Endothelial cell of umbilical vein (primary cell): ENCODE data around the gene ARL8A. TPM values are rescaled to one million over a fixed set of nuclear protein-coding genes. Genes with fewer than 3 reads are reported as not detected.

Experiments used
- BruUV-seq: library from RNA; stranded (reverse); fragments of 400-500 nt; replicated peaks from 2 replicates; lab custom pipeline; 2021; lab: Mats Ljungman, UMichigan
- CTCF ChIA-PET: fragments of 300-600, 350-600 bp; sonication (Branson Sonifier 250); formaldehyde crosslinking; loops from one replicate; lab custom pipeline; 2021; ENCODE audit warnings: antibody characterized with exemption, inconsistent platforms; lab: Charles Lee
- POLR2A ChIA-PET: fragments of 300-600, 350-600 bp; sonication (Branson Sonifier 250); formaldehyde crosslinking; loops from one replicate; lab custom pipeline; 2021; ENCODE audit warnings: antibody characterized with exemption, inconsistent platforms; lab: Charles Lee
- DNase-seq: peaks from one replicate; pipeline ENCODE4 v3.0.0-alpha.2; 2011; ENCODE audit warnings: low read depth, low spot score
- FAIRE-seq: peaks from 2 replicates; lab custom pipeline; 2011; peaks lifted over from hg19 to GRCh38; lab: Jason Lieb, UNC
- H2AFZ ChIP-seq: 2 replicates; pipeline ENCODE4 v1.6.0; 2012; ENCODE audit warnings: low read depth, low read length, control low read depth, inconsistent platforms
- H3K27ac ChIP-seq: 2 replicates; pipeline ENCODE4 v1.5.1; 2011; ENCODE audit warnings: low read depth, mild to moderate bottlenecking, control low read depth, low read length, moderate library complexity; ENCODE audit not compliant: insufficient read depth
- H3K27me3 ChIP-seq, 2 experiments: 2 replicates each; pipeline versions ENCODE4 v1.6.0 to v1.6.1; 2011; ENCODE audit warnings: low read length in 2 of 2, mixed read lengths in 1 of 2; ENCODE audit not compliant: control insufficient read depth in 2 of 2, insufficient read depth in 2 of 2
- H3K36me3 ChIP-seq, 2 experiments: 2 replicates in 1 of 2; 3 replicates in 1 of 2; pipeline ENCODE4 v1.5.1; 2011; ENCODE audit warnings: low read length in 2 of 2, mild to moderate bottlenecking in 1 of 2, moderate library complexity in 1 of 2; ENCODE audit not compliant: control insufficient read depth in 2 of 2, insufficient read depth in 2 of 2; ENCODE audit errors: extremely low read depth in 1 of 2
- H3K4me1 ChIP-seq: 3 replicates; pipeline ENCODE4 v1.5.1; 2011; ENCODE audit warnings: mild to moderate bottlenecking, low read length; ENCODE audit not compliant: control insufficient read depth, insufficient read depth; ENCODE audit errors: extremely low read depth
- H3K4me2 ChIP-seq: 2 replicates; pipeline ENCODE4 v1.6.1; 2011; ENCODE audit warnings: low read length, control low read depth, mixed read lengths; ENCODE audit not compliant: insufficient read depth
- H3K4me3 ChIP-seq, 3 experiments: fragments of 200-600 bp in 1 of 3; sonication (generic), shearing (Covaris generic) in 1 of 3; replicated peaks in 1 of 3; 2 replicates each; pipeline ENCODE4 v1.5.1; 2011 to 2016; ENCODE audit warnings: control low read depth in 3 of 3, low read length in 3 of 3, mild to moderate bottlenecking in 2 of 3, inconsistent platforms in 1 of 3, low read depth in 1 of 3, moderate library complexity in 1 of 3; ENCODE audit not compliant: insufficient read depth in 1 of 3
- H3K79me2 ChIP-seq: 2 replicates; pipeline ENCODE4 v1.6.0; 2012; ENCODE audit warnings: low read length, inconsistent platforms; ENCODE audit not compliant: control insufficient read depth, insufficient read depth
- H3K9ac ChIP-seq: replicated peaks from 2 replicates; pipeline ENCODE3; 2011; ENCODE audit warnings: low read length, control low read depth; ENCODE audit not compliant: insufficient read depth; ENCODE audit errors: extremely low read depth
- H3K9me1 ChIP-seq: replicated peaks from 3 replicates; pipeline ENCODE4 v1.6.0; 2011; ENCODE audit warnings: mild to moderate bottlenecking, low read length; ENCODE audit not compliant: control insufficient read depth, insufficient read depth; ENCODE audit errors: extremely low read depth
- H3K9me3 ChIP-seq: replicated peaks from 2 replicates; pipeline ENCODE4 v1.5.1; 2012; ENCODE audit warnings: low read length, inconsistent platforms; ENCODE audit not compliant: control insufficient read depth, insufficient read depth
- H4K20me1 ChIP-seq: replicated peaks from 2 replicates; pipeline ENCODE3; 2011; ENCODE audit warnings: mild to moderate bottlenecking, low read length; ENCODE audit not compliant: control insufficient read depth, insufficient read depth; ENCODE audit errors: extremely low read depth
- FOS ChIP-seq: IDR thresholded peaks from 2 replicates; pipeline ENCODE4 v1.6.1; 2011; ENCODE audit warnings: mild to moderate bottlenecking, low read length, moderate library complexity, borderline replicate concordance; ENCODE audit not compliant: insufficient read depth
- GATA2 ChIP-seq: IDR thresholded peaks from 2 replicates; pipeline ENCODE4 v1.7.0; 2011; ENCODE audit warnings: low read depth, mild to moderate bottlenecking, moderate library complexity, mixed read lengths, low read length; ENCODE audit not compliant: insufficient read length, insufficient read depth
- MYC ChIP-seq: IDR thresholded peaks from one replicate; pipeline ENCODE4 v1.6.1; 2011; ENCODE audit warnings: mild to moderate bottlenecking, low read depth, low read length
- POLR2A ChIP-seq: IDR thresholded peaks from 2 replicates; pipeline ENCODE4 v1.6.1; 2012; ENCODE audit warnings: low read depth, mild to moderate bottlenecking, control low read depth, low read length
- dilution Hi-C: fragments of 300-500 bp; cut with MboI; formaldehyde crosslinking; loops from one replicate; pipeline ENCODE4 v1.15.0; 2019; ENCODE audit warnings: low sequenced_read_pairs; ENCODE audit not compliant: extremely low pct_ligation_motif_present
- intact Hi-C: fragments of 100-400 bp; cut with micrococcal nuclease; formaldehyde crosslinking; loops from one replicate; pipeline ENCODE4 v1.10.0; 2022
- polyA plus RNA-seq, 4 experiments: library from polyadenylated mRNA; depleted of rRNA in 3 of 4; stranded (reverse) in 3 of 4; unstranded in 1 of 4; fragments of >200 nt; gene quantifications; 2 replicates each; pipeline versions ENCODE4 v1.2.1 to v1.2.3, GENCODE V29; 2011 to 2012; ENCODE audit warnings: missing spikeins in 1 of 4
- total RNA-seq: library from RNA; stranded (reverse); gene quantifications from 2 replicates; pipeline ENCODE4 v1.2.3, GENCODE V29; 2021
- TF ChIP-seq, protein P1 (sequence below), 2 donors: IDR thresholded peaks; 1 replicate in 1 of 2; 2 replicates in 1 of 2; pipeline ENCODE4 v1.5.1; 2011; ENCODE audit warnings: low read length in 2 of 2, mild to moderate bottlenecking in 2 of 2, moderate library complexity in 2 of 2, control low read depth in 1 of 2, inconsistent platforms in 1 of 2, low read depth in 1 of 2; ENCODE audit not compliant: insufficient read depth in 1 of 2; ENCODE audit errors: extremely low read depth in 1 of 2
- TF ChIP-seq, protein P2 (sequence below): IDR thresholded peaks from 2 replicates; pipeline ENCODE4 v1.6.1; 2011; ENCODE audit not compliant: insufficient read depth, insufficient read length

Gene ARL8A
- total and polyA plus RNA-seq, 2 donors (not counting 3 experiments of a cell fraction or from before 2014, with no cell fraction given): 54.3 to 69.5 TPM

DNA sequence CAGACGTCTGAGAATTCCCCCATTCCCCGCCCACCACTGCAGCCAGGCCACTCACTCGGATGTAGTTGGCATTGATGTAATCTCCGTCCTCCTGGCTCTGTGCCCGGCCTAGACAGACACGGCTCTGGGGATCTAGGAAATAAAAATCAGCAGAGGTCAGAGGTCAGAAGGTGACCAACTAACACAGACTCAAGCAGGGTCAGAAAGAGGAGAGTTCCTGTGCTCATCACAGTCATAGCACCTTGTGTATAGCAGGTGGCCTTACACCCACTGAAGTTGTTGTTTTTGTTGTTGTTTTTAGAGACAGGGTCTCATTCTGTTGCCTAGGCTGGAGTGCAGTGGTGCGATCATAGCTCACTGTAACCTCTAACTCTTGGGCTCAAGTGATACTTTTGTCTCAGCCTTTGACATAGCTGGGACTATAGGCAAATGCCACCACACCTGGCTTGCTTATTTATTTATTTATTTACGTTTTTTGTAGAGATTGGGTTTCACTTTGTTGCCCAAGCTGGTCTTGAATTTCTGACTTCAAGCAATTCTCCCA is 11.0 kb upstream of the ARL8A start:
- dilution Hi-C loops (no loop called here), intact Hi-C loops (no loop called here)
- Histone ChIP-seq H3K79me2 (no peaks in the 10 kb centered on the region), H3K4me3 (no peak overlapping the region), H3K36me3 (no peaks in the 10 kb centered on the region), H3K27ac (no peak overlapping the region), H2AFZ (no peak overlapping the region), H3K27me3 (no peaks in the 10 kb centered on the region), H3K4me2 (no peak overlapping the region), H3K9me1 (no peaks in the 10 kb centered on the region), H3K9ac (no peak overlapping the region), H4K20me1 (no peaks in the 10 kb centered on the region), H3K4me1 (peaks cover 18% of the 10 kb centered on the region), H3K9me3 (no peaks in the 10 kb centered on the region)
- FAIRE-seq (peak; percentile 82), DNase-seq (peak; percentile 39)
- no TSS peak for BruUV-seq
- ChIA-PET CTCF (interaction anchor here (1.0 to 2.5 kb wide), 15 partner anchors 7 to 564 kb away, joined by 3 to 24 read pairs (median 4); partner anchors contain the start of gene ARL8A), POLR2A (no interaction called here)
- TF ChIP-seq GATA2 (peak; percentile 76), FOS (no peak)

DNA sequence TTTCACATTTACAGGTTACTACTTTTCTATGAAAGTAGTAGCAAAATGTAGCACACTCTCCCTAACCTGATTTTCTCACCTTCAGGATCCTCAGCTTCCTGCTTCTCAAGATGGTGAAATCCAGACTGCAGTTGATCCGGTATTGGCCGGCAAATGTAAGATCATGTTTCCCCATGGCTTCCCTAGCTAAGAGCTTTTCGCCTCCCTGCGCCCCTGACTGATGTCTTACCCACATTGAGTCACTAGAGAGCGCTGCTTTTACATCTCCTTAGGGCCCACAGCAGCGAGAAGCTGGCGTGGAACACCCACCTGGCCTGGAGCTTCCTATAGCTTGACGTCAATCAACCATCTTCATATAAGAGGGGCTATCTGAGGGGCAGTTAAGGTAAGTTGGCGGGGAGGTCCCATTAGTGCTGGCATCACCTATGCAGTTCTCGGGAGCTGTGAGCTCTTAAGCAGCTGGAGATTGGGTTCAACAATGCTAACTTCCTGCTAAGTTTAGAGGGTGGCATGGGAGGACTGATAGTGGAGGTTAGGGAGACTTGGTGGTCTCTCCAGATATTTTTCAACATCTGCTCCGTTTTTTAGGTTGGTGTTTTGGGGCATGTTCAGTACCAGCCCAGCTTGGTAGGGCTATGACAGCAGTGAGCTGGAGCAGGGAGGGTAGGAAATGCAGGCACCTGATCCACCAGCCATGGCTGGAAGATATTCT is 10.4 kb upstream of the ARL8A start:
- Histone ChIP-seq H3K4me1 (peaks cover 15% of the 10 kb centered on the region), H3K9me1 (no peaks in the 10 kb centered on the region), H3K79me2 (no peaks in the 10 kb centered on the region), H3K9me3 (no peaks in the 10 kb centered on the region), H4K20me1 (no peaks in the 10 kb centered on the region), H3K27me3 (no peaks in the 10 kb centered on the region), H3K9ac (no peak overlapping the region), H3K27ac (no peak overlapping the region), H2AFZ (peak overlapping the region; percentile 42), H3K36me3 (no peaks in the 10 kb centered on the region), H3K4me3 (no peak overlapping the region), H3K4me2 (peak overlapping the region; percentile 3)
- intact Hi-C loops (no loop called here), dilution Hi-C loops (no loop called here)
- DNase-seq (peak; percentile 59), FAIRE-seq (no peak)
- ChIA-PET CTCF (interaction anchor here (0.8 to 2.5 kb wide), 17 partner anchors 8 to 564 kb away, joined by 3 to 24 read pairs (median 4); partner anchors contain the start of gene ARL8A), POLR2A (no interaction called here)
- no TSS peak for BruUV-seq
- TF ChIP-seq, protein P1, sequence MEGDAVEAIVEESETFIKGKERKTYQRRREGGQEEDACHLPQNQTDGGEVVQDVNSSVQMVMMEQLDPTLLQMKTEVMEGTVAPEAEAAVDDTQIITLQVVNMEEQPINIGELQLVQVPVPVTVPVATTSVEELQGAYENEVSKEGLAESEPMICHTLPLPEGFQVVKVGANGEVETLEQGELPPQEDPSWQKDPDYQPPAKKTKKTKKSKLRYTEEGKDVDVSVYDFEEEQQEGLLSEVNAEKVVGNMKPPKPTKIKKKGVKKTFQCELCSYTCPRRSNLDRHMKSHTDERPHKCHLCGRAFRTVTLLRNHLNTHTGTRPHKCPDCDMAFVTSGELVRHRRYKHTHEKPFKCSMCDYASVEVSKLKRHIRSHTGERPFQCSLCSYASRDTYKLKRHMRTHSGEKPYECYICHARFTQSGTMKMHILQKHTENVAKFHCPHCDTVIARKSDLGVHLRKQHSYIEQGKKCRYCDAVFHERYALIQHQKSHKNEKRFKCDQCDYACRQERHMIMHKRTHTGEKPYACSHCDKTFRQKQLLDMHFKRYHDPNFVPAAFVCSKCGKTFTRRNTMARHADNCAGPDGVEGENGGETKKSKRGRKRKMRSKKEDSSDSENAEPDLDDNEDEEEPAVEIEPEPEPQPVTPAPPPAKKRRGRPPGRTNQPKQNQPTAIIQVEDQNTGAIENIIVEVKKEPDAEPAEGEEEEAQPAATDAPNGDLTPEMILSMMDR (IDR thresholded peaks at IDR 0.05; ENCODE audit: extremely low read depth in 1 of 2, insufficient read depth in 1 of 2, low read depth in 1 of 2, low read length in 2 of 2): peak; percentile 41 to 54
- TF ChIP-seq, protein P2, sequence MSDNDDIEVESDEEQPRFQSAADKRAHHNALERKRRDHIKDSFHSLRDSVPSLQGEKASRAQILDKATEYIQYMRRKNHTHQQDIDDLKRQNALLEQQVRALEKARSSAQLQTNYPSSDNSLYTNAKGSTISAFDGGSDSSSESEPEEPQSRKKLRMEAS: no peak
- TF ChIP-seq MYC (no peak), POLR2A (no peak)
